GM21529 (cell line): Measurements from ENCODE around the gene B9D1.
"Not testable (repeated sequence)": the region's sequence is repeated elsewhere in the genome, so short reads cannot be mapped to it uniquely, and the experiment has no call there.

ENCODE experiments used
- ATAC-seq: cut with Tn5 transposase; IDR thresholded peaks from one replicate; pipeline ENCODE4 v1.9.1; 2021; ENCODE audit not compliant: unreplicated experiment

B9D1 gene

DNA sequence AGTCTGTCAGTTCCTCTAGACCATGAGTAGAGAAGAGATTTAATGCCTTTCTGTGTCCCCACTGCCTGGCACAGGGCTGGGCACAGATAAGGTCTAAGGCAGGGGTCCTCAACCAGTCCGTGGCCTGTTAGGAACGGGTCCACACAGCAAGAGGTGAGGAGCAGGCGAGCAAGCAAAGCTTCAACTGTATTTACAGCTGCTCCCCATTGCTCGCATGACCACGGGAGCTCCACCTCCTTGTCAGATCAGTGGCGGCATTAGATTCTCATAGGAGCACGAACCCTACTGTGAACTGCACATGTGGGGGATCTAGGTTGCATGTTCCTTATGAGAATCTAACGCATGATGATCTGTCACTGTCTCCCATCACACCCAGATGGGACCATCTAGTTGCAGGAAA, 1.8 kb downstream of the B9D1 start:
- no peak for ATAC-seq

DNA sequence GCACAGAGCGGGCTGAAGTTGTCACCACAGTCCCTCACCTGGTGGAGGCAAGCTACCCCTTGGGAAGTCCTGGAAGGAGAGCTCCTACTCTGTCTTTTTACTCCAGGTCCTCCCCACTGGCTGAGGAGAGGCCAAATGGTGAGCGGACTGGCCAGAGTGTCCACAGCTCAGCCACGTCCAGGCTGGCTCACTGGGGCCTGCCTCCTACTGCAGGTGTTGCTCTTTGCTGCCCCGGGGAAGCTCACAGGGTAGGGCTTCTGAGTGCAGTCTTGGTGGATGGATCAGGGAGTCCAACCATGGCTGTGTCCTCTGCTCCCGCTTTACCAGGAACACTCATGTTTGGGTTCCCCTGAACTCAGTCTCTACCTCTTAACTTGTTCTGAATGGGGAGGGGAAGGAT, 2.7 kb downstream of the B9D1 start:
- no peak for ATAC-seq

GRCh38 chr17:19359151-19359550, 3.4 kb downstream of the B9D1 start:
- no peak for ATAC-seq

DNA sequence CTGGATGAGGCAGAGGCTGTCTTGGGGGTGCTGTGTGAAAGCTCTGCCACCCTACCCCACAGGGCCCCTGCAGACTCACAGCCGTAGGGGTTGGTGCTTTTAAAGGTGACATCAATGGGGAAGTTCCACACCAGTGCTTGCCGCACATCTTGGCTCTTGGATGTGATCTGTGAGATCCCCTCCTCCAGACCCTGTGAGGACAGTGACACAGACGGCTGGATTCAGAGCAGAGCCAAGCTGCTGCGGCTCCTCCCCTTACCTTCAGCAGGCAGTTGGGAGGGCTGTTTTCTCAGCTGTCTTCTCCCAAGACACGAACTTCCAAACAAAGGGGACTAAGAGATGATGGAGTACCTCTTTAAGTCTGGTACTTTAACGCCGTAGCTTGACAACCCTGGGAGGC, 4.8 kb downstream of the B9D1 start:
- no peak for ATAC-seq

DNA sequence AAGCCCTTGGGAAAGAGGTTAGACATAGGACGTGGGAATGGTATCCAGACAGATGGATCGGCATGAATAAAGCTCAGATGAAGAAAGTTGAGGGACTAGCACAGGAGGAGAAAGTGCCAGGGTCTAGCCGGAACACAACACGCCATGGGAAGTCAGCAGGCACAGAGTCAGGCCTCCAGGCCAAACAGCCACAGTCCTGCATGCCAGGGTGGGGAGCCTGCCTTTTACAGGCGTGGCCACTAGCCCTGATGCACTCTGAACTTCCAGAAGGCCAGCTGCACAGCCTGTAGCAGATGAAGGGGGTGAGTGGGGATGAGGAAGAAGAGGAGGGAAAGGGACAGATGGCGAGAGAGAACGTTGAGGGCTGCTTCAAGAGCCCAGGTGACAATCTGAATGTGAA, 5.2 kb downstream of the B9D1 start:
- ATAC-seq = no peak

GRCh38 chr17:19354748-19355147, 7.8 kb downstream of the B9D1 start:
- ATAC-seq = no peak

DNA sequence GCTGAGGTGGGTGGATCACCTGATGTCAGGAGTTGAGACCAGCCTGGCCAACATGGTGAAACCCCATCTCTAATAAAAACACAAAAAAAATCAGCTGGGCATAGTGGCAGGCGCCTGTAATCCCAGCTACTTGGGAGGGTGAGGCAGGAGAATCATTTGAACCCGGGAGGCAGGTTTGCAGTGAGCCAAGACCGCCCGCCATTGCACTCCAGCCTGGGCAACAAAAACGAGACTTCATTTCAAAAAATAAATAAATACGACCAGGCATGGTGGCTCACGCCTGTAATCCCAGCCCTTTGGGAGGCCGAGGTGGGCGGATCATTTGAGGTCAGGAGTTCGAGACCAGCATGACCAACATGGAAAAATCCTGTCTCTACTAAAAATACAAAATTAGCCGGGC, 9.1 kb downstream of the B9D1 start:
- not testable (repeated sequence) for ATAC-seq

- ATAC-seq = no peak
Measured at GRCh38 chr17:19348806-19349205, 13.7 kb downstream of the B9D1 start.

- no peak for ATAC-seq
Measured at GRCh38 chr17:19348081-19348650, 14.4 kb downstream of the B9D1 start.

DNA sequence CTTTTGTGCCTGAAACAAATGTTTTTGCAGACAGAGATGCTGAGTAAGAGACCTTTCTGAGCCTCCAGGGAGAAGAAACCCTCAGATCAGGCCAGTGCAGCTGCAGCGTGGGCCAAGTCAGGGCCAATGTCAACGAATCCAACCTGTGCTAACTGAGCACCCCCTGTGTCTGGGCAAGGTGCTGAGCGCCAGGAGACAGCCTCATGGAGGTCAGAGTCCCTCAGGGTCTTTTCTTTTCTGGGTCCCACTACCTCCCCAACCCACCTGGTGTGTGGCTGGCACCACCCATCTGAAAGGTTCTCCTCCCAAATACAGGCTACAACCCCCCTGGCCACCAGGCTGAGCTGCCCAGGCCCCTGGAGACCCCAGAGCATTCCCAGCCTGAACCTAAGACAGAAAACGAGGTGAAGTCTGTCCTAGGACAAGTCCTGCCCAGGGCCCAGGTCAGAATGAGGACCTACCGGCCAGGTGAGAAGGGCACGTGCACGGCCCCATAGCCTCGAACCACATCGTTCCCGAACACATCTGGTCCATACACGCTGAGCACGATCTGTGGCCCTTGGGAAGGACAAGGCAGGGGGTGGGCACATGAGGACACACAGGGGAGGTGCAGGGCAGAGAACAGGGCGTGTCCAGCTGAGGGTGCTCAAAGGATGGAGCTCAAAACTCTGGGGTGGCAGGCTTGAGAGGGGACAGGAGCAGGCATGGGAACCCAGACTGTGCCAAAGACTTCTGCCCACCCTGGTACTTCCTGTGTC, 15.0 kb downstream of the B9D1 start:
- no peak for ATAC-seq

GRCh38 chr17:19346351-19347255, 15.9 kb downstream of the B9D1 start:
- ATAC-seq = no peak

DNA sequence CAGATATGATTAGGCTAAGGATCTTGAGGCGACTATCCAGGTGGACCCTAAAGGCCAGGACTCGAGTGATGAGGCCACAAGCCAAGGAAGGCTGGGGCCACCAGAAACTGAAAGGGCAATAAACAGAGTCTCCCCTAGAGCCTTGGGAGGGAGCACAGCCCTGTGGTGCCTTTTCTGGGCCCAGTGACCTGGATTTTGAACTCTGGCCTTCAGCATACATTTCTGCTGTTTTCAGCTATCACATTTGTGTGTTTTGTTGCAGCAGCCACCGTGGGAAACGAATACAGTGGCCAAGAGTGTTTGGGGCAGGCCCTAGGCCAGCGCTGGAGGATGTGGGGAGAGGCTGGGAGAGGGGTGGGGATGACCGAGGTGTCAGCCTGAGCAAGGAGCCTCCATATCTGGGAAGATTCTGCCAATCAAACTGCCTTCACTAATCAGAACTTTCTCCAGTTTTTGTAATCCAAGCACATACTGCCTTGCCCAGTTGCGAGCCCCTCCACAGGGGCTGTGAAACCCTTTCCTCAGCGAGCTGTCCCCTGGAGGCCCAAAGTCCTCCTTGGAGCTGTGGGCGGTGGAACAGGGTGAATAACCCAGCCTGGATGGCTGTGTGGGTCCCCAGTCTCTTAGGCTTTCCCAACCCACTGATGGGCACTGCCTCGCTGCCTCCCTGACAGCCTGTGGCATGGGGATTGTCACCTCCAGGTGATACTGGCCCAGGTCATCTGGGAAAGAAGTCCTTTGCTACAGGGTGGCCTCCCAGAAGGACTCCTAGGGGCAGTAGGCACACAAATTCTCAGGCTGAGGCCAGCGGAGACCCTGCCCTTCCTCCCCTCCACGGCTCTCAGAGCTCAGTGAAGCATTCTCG, 16.8 kb downstream of the B9D1 start:
- ATAC-seq = no peak

DNA sequence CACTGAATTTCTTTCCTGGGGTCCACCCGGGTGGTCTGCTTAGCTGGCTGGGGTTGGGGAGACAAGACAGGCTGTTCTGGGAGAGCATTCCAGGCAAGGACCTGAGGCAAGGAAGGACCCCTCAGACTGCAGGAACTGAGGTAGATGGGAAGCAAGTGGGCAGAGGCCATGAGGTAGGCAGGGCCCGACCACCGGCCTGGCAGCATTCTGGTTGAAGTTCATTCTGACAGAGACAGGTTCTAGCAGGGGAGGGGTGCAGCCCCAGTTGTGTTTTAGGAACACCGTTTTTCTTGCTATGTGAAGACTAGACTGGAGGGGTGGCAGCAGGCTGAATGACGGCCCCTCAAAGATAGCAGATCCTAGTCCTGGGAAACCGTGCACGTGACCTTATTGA, 17.5 kb downstream of the B9D1 start:
- no peak for ATAC-seq

GRCh38 chr17:19344311-19345066, 18.0 kb downstream of the B9D1 start:
- no peak for ATAC-seq

DNA sequence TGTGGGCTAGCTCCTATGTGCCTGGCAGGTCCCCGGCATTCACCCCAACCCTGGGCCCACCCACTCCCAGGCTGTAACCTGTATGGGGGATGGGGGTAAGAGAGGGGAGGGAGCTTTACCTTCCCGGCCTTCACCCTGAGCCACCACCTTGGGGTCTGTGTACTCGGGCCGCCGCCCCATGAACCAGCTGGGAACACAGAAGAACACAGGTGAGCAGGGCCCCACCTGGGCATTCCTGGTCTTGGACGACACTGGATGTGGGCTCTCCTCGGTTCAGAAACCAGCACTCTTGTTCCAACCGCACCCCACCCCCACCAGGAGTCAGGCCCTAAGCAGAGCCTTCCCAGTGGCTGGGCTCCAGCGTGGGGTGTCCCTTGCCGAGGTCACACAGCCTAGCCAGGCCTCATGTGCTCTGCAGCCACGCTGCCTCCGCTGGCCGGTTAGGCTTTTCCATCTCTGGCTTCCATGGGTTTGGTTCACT, 18.8 kb downstream of the B9D1 start:
- no peak for ATAC-seq

DNA sequence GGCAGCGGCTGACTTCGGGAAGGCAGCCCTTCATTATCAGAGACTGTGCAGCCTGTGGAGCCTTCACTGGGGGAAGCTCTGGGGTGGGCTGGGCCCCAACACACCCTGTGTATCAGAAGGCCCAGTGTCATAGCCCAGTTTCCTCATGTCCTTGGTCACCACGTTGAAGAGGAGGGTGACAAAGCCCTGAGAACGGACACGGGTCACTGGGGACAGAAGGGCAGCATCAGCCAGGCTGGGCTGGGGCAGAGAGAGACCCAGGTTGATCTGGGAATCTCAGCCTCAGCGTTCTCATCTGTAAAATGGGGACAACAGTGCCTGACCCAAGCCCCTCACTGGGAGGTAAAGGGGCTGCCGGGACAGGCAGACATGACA, 19.3 kb downstream of the B9D1 start:
- ATAC-seq = no peak

DNA sequence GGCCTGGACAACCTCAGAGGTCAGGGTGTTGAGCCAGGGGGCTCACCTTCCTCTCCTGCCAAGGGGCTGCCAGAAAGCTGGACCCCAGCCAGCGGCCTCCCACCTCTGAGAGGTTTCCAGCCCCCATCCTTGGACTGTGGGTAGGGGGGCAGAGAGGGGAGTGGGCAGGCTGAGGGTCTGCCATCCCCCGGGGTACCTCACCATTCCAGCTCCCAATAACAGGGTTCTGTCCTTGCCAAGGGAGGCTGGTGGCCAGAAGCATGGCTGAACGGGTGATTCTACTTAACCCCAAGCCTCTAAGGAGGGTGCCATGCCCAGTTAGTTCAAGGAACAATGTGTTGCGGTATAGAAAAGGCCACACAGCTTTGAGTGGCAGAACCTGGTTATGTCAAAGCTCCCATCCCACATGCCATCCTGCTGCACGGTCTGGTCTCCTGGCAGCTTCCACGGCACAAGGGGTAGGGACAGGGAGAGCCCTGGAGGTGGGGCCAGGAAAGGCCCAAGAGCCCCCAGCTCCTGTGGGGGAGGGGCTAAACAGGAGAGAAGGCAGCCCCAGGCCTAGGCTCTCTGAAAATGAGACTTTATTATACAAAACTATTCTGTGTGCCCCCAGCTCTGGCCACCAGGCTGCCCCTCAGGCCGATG, 19.8 kb downstream of the B9D1 start:
- no peak for ATAC-seq

DNA sequence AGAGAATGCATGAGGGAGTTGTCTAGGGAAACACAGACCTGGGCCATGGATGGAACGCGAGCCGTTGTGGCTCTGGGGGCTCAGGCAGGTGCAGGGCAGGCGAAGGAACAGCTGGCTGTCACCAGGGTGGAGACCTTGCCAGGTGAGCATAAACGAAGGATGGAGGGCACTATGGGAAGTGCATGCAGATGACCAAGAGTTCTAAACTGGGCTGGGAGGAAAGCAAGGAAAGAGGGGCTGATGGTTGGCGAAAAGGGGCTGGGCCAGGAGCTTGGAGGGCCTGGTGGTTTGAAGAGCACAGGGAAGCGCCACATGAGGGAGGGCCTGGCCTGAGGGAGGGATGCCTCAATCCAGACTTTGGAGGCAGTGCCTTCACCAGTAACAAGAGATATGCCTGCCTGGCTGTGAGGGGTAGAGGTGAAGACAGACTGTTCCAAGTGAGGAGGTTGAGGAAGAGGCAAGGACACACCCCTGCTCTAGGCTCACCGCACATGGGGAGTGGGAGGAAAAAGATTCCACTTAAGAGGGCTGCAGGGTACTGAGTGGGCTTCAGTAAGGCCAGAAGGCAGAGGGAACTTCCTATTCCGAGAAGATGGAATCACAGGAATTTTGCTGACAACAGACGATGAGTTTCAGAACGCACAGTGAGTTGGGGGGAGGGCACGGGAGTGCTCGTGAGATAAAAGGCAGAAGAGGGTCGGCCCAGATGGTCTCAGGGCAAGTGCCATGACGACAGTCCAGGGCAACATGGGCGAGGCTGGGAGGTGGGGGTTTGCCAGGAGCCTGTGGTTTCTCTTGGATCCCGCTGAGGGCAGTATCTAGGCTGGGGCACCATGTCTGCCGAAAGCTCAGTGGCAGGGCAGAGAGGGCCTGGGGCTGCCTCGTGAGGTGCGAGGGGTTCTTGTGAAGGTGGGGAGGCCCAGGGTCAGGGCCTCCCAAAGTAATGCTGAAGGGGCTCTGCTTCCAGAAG, 20.6 kb downstream of the B9D1 start:
- ATAC-seq = no peak

GRCh38 chr17:19341211-19341631, 21.3 kb downstream of the B9D1 start:
- no peak for ATAC-seq
